Activated T-helper 1 cell treated with Interleukin-2 at 50 U/mL for 16 hours (primary cell): ENCODE results near the gene FAM76A.
"Not testable (repeated sequence)": the region's sequence is repeated elsewhere in the genome, so short reads cannot be mapped to it uniquely, and the experiment has no call there.

Experiments used
- DNase-seq: peaks from one replicate; pipeline ENCODE4 v3.0.0-alpha.2; 2020; ENCODE audit warnings: low read depth

FAM76A gene

GRCh38 chr1:27725374-27726172 lies at the start of gene FAM76A:
TSS of gene FAM76A (plus strand) at chr1:27725961. CDS start at chr1:27726081, 120 bp downstream.
- peak; percentile 99 for DNase-seq

GRCh38 chr1:27676410-27676809 lies 49.4 kb upstream of the FAM76A start:
- no peak for DNase-seq

DNA sequence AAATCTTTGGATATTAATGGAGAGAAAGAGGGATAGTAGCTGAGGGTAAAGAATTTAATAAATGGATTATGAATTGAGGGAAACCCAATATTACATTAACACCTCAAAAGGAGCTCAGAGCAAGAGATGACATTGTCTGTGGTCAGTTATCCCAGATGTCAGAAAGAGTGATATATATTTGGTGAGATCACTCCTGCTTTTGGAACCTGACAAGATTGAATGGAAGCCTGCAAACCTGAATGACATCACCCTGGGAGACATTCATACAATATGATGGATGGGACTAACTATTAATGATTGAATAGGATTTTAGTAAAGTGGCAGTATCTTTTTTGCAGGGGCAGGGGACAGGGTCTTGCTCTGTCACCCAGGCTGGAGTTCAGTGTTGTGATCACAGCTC lies 47.0 kb upstream of the FAM76A start:
- no peak for DNase-seq

- not testable (repeated sequence) for DNase-seq
Measured at GRCh38 chr1:27680225-27680791, 45.5 kb upstream of the FAM76A start.

- not testable (repeated sequence) for DNase-seq
Measured at GRCh38 chr1:27681580-27681979, 44.2 kb upstream of the FAM76A start.

DNA sequence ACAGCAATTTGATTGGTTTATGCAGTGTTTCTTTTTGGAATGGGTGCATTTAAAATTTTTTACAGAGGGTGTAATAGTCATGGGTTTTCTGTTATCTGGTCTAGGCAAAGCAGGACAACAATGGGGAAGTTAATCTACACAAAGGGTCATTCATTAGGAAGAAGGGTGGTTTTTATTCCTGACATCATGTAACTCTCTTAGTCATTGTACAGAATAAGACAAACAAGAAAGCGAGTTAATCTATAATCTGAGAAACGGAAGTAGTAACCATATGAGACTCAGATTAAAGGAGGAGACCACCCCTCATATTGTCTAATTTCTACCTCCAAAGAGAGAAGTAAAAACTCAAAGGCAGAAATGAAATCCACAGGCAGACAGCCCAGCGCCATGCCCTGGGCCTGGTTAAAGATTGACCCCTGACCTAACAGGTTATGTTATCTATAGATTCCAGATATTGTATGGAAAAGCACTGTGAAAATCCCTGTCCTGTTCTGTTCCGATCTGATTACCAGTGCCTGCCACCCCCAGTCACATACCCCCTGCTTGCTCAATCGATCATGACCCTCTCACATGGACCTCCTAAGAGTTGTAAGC lies 43.3 kb upstream of the FAM76A start:
- DNase-seq, result no peak

- DNase-seq, result no peak
Measured at GRCh38 chr1:27684176-27684575, 41.6 kb upstream of the FAM76A start.

- no peak for DNase-seq
Measured at GRCh38 chr1:27686223-27686990, 39.4 kb upstream of the FAM76A start.

DNA sequence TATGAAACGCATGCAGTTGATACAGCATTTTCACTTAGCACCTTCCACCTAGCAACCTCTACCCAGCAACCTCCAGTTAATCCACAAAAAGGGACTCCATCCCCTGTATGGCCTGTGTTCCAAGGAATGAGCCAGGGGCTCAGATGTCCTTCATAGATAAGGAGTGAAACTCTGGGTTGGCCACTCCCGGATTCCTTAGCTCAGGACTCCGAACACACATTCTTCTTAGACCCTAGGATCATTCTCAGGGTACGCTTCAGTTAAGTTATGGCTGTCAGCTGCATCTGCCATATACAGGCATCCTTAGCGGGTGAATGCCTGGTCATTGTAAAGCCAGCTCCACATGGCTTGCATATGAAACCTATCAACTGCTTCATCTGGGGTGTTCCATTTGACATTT lies 37.9 kb upstream of the FAM76A start:
- DNase-seq, result no peak

DNA sequence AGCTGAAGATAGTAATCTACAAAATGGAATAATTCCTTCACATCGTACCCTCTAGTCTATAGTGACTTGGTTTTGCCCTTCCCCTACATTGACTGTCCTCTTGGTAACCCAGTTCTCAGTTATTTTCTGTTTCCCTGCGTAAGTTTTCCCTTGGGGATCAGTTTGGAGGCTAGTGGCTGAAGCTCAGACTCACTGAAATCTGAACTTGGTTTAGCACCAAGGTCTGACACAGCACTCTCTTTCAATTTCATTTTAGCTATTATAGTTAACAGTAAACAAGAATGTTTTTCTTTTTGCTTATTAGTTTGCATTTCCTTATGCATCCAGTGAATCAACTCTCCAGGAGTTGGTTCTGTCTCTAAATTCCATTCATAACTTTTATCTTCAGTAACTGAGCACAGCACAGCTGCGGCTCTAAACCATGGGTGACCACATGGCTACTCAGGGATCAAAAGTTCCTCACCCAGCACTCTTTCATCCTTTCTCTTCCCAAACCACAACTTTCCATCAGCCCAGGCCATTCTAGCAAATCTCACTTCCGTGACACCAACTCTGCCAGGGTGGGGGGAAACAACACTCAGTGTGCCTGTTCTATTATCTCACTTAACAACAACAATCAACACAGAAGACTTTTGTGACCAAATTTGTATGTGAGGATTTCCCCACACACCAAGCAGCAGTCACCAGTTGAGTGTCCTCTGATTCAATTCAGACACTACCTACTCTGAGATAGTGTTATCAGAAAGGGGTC lies 36.2 kb upstream of the FAM76A start:
- DNase-seq, result no peak

GRCh38 chr1:27690183-27690582 lies 35.6 kb upstream of the FAM76A start:
- DNase-seq, result no peak

- DNase-seq, result not testable (repeated sequence)
Measured at GRCh38 chr1:27696835-27697234, 28.9 kb upstream of the FAM76A start.

DNA sequence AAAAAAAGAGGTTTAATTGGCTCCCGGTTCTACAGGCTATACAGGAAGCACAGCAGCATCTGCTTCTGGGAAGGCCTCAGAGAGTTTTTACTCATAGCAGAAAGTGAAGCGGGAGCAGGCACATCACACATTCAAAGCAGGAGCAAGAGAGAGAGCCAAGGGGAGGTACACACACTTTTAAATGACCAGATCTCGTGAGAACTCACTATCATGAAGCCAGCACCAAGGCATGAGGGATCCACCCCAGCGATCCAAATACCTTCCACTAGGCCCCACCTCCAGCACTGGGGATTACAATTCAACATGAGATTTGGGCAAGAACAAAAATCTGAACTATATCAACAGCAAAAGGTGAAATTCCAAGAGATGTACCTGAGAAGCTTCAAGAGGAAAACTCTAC lies 20.8 kb upstream of the FAM76A start:
- DNase-seq, result no peak

DNA sequence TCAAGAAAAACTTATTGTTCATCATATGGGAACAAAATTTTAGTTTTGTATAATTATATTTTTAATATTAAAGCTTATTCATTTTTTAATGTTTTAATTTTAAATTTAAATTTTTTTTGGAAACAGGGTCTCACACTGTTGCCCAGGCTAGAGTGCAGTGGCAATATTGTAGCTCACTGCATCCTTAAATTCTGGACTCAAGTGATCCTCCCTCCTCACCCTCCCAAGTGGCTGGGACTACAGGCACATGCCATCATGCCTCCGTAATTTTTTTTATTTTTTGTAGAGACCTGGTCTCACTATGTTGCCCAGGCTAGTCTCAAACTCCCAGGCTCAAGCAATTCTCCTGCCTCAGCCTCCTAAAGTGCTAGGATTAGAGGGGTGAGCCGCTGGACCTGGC lies 20.2 kb upstream of the FAM76A start:
- DNase-seq, result no peak

- DNase-seq, result no peak
Measured at GRCh38 chr1:27710574-27710973, 15.2 kb upstream of the FAM76A start.

DNA sequence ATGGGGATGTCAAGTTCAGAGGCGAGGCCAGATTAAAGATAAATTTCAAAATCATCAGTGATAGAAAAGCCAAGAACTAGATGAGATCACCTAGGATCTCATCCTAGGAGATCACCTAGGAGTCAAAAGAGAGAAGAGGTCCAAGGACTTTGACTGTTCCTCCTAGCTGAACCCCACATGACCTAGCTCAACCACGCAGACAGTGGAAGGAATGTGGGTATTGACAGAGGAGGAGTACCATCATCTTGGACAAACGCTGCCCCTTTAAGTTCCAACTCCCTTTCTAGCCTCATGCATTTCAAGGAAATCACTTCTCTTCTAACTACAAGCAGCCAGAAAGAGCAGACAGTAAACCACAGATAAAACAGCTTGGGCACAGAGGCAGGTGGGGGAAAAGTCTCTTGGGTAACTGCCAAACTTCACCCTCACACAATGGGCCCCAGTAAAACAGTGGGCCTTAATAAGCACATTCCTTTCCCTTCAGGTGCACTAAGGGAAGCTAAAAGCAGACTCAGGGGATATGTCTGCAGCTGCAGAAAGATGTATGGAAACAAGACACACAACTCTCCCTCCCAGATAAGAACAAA lies 12.5 kb upstream of the FAM76A start:
- DNase-seq, result no peak

DNA sequence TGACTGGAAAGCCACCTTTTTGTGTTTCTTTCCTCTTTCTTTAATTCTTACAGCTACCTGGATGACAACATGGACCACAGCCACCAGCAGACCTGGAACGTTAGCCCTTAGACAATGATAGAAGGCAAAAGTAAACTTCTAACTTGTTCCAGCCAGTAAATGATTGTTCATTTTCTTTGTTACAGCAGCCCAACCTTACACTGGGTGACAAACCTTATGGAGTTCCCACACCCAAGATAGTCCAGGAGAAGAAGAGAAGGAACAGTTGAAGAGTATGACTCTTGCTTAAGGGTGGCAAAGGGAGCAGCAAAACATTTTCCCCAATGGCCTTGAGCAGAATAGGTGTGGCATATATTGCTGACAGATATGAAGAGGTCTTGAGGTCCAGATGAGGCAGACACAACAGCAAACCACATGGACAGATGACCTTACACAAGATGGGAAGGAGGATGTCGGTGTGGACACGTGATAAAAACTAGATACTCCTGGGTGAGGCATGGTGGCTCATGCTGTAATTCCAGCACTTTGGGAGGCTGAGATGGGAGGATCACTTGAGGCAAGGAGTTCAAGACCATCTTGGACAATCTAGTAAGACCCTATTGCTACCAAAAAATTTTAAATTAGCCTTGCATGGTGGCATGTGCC lies 11.8 kb upstream of the FAM76A start:
- DNase-seq, result no peak

DNA sequence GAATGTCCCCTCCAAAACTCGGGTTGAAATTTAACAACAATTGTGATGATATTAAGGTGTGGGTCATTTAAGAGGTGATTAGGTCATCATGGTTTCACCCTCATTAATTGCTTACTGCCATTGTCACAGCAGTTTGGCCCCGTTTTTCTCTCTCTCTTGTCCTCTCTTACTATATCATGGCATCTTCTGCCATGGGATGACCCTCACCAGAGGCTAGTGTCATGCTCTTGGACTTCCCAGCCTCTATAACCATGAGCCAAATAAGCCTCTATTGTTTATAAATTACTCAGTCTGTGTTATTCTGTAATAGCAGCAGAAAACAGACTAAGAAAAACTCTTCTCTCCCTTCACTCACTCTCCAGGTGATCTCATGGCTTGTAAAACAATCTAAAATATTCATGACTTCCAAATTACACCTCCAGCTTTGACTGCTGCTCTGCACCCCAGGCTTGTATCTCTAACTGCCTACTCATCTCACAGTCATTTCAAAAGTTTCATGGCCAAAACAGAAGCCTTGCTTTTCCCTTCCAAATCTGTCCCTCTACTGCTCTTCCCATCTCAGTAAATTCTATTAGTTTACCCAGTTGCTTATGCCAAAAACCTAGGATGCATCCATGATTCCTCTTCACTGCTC lies 9.4 kb upstream of the FAM76A start:
- DNase-seq, result no peak

DNA sequence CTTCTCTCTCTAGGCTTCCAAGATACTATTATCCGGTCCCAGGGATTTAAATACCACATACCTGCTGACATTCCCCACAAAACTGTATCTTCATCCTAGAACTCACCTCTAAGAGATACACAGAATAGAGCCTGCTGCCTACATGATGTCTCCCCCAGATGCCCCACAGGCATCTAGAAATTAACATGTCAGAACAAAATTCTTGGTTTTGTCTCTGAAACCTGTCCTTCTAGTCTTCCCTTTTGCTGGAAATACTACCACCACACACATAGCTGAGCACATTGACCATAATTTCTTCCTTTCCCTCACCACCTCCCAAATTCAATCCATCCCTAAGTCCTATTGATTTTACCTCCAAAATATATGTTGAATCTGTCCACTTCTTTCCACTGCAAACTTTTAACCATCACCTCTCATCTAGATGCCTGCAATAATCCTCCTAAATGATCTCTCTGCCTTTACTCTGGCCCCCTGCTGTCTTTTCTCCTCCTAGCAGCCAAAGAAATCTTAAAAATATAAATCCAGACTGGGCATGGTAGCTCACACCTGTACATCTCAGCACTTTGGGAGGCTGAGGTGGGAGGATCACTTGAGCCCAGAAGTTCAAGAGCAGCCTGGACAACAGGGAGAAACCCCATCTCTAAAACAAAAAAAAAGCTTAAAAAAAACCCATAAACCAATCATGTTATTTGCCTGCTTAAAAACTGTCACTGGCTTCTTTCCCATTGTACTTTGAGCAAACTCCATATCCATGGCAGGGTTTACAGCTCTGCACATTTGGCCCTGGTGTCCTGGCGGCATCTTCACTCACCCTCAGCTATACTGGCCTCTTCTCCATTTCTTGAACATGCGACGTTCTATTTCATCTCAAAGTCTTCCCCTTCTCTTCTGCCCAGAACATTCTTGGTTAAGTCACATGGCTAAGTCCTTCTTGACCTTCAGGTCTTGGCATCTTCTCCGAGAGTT lies 6.2 kb upstream of the FAM76A start:
- no peak for DNase-seq
